ENCODE measurements around the gene RXRG.

GRCh38 chr1:165439330-165439729 lies 5.6 kb downstream of the RXRG start:
- TF ChIP-seq EGR1 (IDR thresholded peaks at IDR 0.05; ENCODE audit: low read depth) (no peak), CTCF (IDR thresholded peaks at IDR 0.05 in 2 of 3, conservative IDR thresholded peaks at IDR 0.05 in 1 of 3; ENCODE audit: borderline replicate concordance in 1 of 3, insufficient read depth in 1 of 3, low read depth in 2 of 3, low read length in 2 of 3) (no peak), JUND (IDR thresholded peaks at IDR 0.05) (no peak), ZFX (IDR thresholded peaks at IDR 0.05) (no peak), YY1 (IDR thresholded peaks at IDR 0.05; ENCODE audit: extremely low read depth, insufficient replicate concordance, low read depth, low read length) (no peak), POLR2A (IDR thresholded peaks at IDR 0.05; ENCODE audit: borderline replicate concordance, extremely low read depth, insufficient read depth, insufficient read length) (no peak), MAX (IDR thresholded peaks at IDR 0.05) (no peak), CEBPB (IDR thresholded peaks at IDR 0.05; ENCODE audit: low read depth) (no peak), EZH2 (IDR thresholded peaks at IDR 0.05) (no peak), POLR2AphosphoS5 (IDR thresholded peaks at IDR 0.05; ENCODE audit: low read depth, low read length) (no peak), SP1 (IDR thresholded peaks at IDR 0.05; ENCODE audit: low read depth) (no peak), ZBTB33 (IDR thresholded peaks at IDR 0.05; ENCODE audit: extremely low read depth, insufficient replicate concordance, low read length) (no peak), RAD21 (IDR thresholded peaks at IDR 0.05; ENCODE audit: low read depth) (no peak)

Data from HCT116 (cell line).